K562 (cell line): ENCODE measurements around the gene KBTBD6. TPM values are rescaled to one million over a fixed set of nuclear protein-coding genes. Genes with fewer than 3 reads are reported as not detected.

Experiments
- ATAC-seq: fragments of 200-7000 bp; cut with Tn5 transposase; 3 replicates; pipeline ENCODE4 v1.9.1; 2020; ENCODE audit warnings: moderate library complexity
- BruUV-seq: library from RNA; stranded (reverse); fragments of 400-500 nt; replicated peaks from 2 replicates; lab custom pipeline; 2021; lab: Mats Ljungman, UMichigan
- CTCF ChIA-PET: fragments of 300-600 bp; formaldehyde crosslinking; extraction: SDS; loops from one replicate; lab custom pipeline; 2021; ENCODE audit warnings: low intra/inter-chr PET ratio; lab: Yijun Ruan, JAX
- POLR2A ChIA-PET: fragments of 300-600, 350-650 bp; sonication (Branson Sonifier 250); formaldehyde crosslinking; extraction: SDS; loops from one replicate; lab custom pipeline; 2021; ENCODE audit warnings: antibody characterized with exemption, inconsistent platforms; lab: Yijun Ruan, JAX
- DNase-seq, 4 experiments: peaks; one replicate each; pipeline versions ENCODE4 v3.0.0 to v3.0.0-alpha.2; 2011 to 2018; ENCODE audit warnings: low spot score in 3 of 4, mixed read lengths in 3 of 4; ENCODE audit errors: extremely low read depth in 1 of 4
- FAIRE-seq: peaks from 2 replicates; lab custom pipeline; 2011; peaks lifted over from hg19 to GRCh38; lab: Jason Lieb, UNC
- H2AFZ ChIP-seq: 2 replicates; pipeline ENCODE4 v1.6.0; 2011; ENCODE audit warnings: low read depth, low read length, control low read depth, inconsistent platforms
- H3K27ac ChIP-seq: fragments of 200-600 bp; 3 replicates; pipeline ENCODE4 v1.8.0; 2011; ENCODE audit warnings: low read depth, mild to moderate bottlenecking, control low read depth, inconsistent platforms, low read length, moderate library complexity, mixed read lengths; ENCODE audit errors: extremely low read depth
- H3K27me3 ChIP-seq, 2 experiments: fragments of 300-600 bp in 1 of 2; 2 replicates in 1 of 2; 3 replicates in 1 of 2; pipeline versions ENCODE4 v1.6.0 to v1.8.0; 2011; ENCODE audit warnings: inconsistent platforms in 2 of 2, low read length in 2 of 2, mild to moderate bottlenecking in 1 of 2, mixed read lengths in 1 of 2, moderate library complexity in 1 of 2; ENCODE audit not compliant: control insufficient read depth in 2 of 2, insufficient read depth in 2 of 2
- H3K36me3 ChIP-seq: fragments of 300-600 bp; 3 replicates; pipeline ENCODE4 v1.8.0; 2011; ENCODE audit warnings: mild to moderate bottlenecking, low read length, inconsistent platforms; ENCODE audit not compliant: control insufficient read depth, insufficient read depth
- H3K4me1 ChIP-seq, 2 experiments: fragments of 200-600 bp in 1 of 2; replicated peaks in 1 of 2; 2 replicates in 1 of 2; 3 replicates in 1 of 2; pipeline versions ENCODE4 v1.5.1 to v1.8.0; 2011; ENCODE audit warnings: inconsistent platforms in 2 of 2, low read length in 2 of 2, mild to moderate bottlenecking in 1 of 2, mixed read lengths in 1 of 2, moderate library complexity in 1 of 2; ENCODE audit not compliant: control insufficient read depth in 2 of 2, insufficient read depth in 2 of 2
- H3K4me2 ChIP-seq: 2 replicates; pipeline ENCODE4 v1.6.1; 2011; ENCODE audit warnings: low read length, control low read depth, inconsistent platforms, mixed read lengths; ENCODE audit not compliant: insufficient read depth
- H3K4me3 ChIP-seq: fragments of 200-600 bp; sonication (generic), shearing (Covaris generic); 2 replicates; pipeline ENCODE4 v1.5.1; 2016; ENCODE audit warnings: control low read depth, inconsistent platforms
- H3K79me2 ChIP-seq: fragments of 200-600 bp; 3 replicates; pipeline ENCODE4 v1.8.0; 2011; ENCODE audit warnings: low read length, inconsistent platforms; ENCODE audit not compliant: control insufficient read depth, insufficient read depth
- H3K9ac ChIP-seq, 2 experiments: 2 replicates each; pipeline versions ENCODE4 v1.6.0 to v1.6.1; 2011; ENCODE audit warnings: low read depth in 2 of 2, low read length in 2 of 2, control low read depth in 1 of 2, inconsistent platforms in 1 of 2, mild to moderate bottlenecking in 1 of 2, mixed read lengths in 1 of 2; ENCODE audit not compliant: insufficient read depth in 1 of 2
- H3K9me1 ChIP-seq: one replicate; pipeline ENCODE4 v1.6.0; 2011; ENCODE audit warnings: inconsistent platforms, mild to moderate bottlenecking, low read length, moderate library complexity; ENCODE audit not compliant: control insufficient read depth, insufficient read depth
- H3K9me3 ChIP-seq: replicated peaks from 2 replicates; pipeline ENCODE4 v1.5.1; 2011; ENCODE audit warnings: low read depth, low read length, inconsistent platforms; ENCODE audit not compliant: control insufficient read depth, insufficient read depth
- H4K20me1 ChIP-seq: replicated peaks from 2 replicates; pipeline ENCODE4 v1.6.1; 2011; ENCODE audit warnings: low read length, inconsistent platforms, mixed read lengths; ENCODE audit not compliant: control insufficient read depth, insufficient read depth
- ASH1L ChIP-seq: fragments of 450-650 bp; IDR thresholded peaks from 2 replicates; pipeline ENCODE4 v1.6.1; 2018; ENCODE audit warnings: borderline replicate concordance, mild to moderate bottlenecking, low read depth; ENCODE audit not compliant: partially characterized antibody
- CBX8 ChIP-seq: fragments of 200-600 bp; sonication (generic); IDR thresholded peaks from 2 replicates; pipeline ENCODE4 v1.6.1; 2012; ENCODE audit warnings: borderline replicate concordance, mixed run types, low read depth, mild to moderate bottlenecking, moderate library complexity, mixed read lengths, low read length, control low read depth, inconsistent platforms; ENCODE audit not compliant: poor library complexity, severe bottlenecking; ENCODE audit errors: extremely low read depth
- CTBP1 ChIP-seq: fragments of 450-650 bp; IDR thresholded peaks from 2 replicates; pipeline ENCODE4 v1.6.1; 2016; ENCODE audit warnings: borderline replicate concordance
- DDX20 ChIP-seq: fragments of 450-650 bp; IDR thresholded peaks from 2 replicates; pipeline ENCODE4 v1.6.1; 2016; ENCODE audit warnings: missing genetic modification characterization, low read depth, mild to moderate bottlenecking, missing compliant biosample characterization, moderate library complexity
- DIDO1 ChIP-seq: fragments of 450-650 bp; IDR thresholded peaks from 2 replicates; pipeline ENCODE4 v1.6.1; 2016; ENCODE audit warnings: low read depth, missing biosample characterization, missing genetic modification characterization
- EP300 ChIP-seq: IDR thresholded peaks from 2 replicates; pipeline ENCODE4 v1.6.1; 2012; ENCODE audit warnings: low read length, improper control_type of control experiment
- FOXJ3 ChIP-seq: sonication (generic); formaldehyde crosslinking; IDR thresholded peaks from 2 replicates; pipeline ENCODE4 v1.4.0; 2020; ENCODE audit warnings: mild to moderate bottlenecking, missing genetic modification reagents
- FOXP1 ChIP-seq: sonication (generic); formaldehyde crosslinking; IDR thresholded peaks from 2 replicates; pipeline ENCODE4 v1.8.0; 2022; ENCODE audit warnings: mild to moderate bottlenecking, missing genetic modification reagents
- HCFC1 ChIP-seq: IDR thresholded peaks from 2 replicates; pipeline ENCODE4 v1.6.1; 2012; ENCODE audit warnings: low read depth, low read length, improper control_type of control experiment
- HES1 ChIP-seq: fragments of 450-650 bp; IDR thresholded peaks from 2 replicates; pipeline ENCODE4 v1.6.1; 2016; ENCODE audit warnings: low read depth, mild to moderate bottlenecking, moderate library complexity
- HNRNPLL ChIP-seq: fragments of 200-400 bp; formaldehyde crosslinking; IDR thresholded peaks from 2 replicates; pipeline ENCODE4 v1.6.1; 2017; ENCODE audit warnings: low read length, low read depth, mild to moderate bottlenecking; ENCODE audit not compliant: poor library complexity, severe bottlenecking
- HOXB6 ChIP-seq: fragments of 250-450 bp; sonication (Bioruptor Pico); IDR thresholded peaks from 2 replicates; pipeline ENCODE4 v1.5.1; 2022; ENCODE audit warnings: mild to moderate bottlenecking, borderline replicate concordance
- NCOR1 ChIP-seq: fragments of 450-650 bp; IDR thresholded peaks from 2 replicates; pipeline ENCODE4 v1.6.1; 2016; ENCODE audit warnings: mild to moderate bottlenecking, moderate library complexity
- NEUROD1 ChIP-seq: fragments of 150-350 bp; IDR thresholded peaks from 2 replicates; pipeline ENCODE4 v1.6.1; 2014; ENCODE audit warnings: borderline replicate concordance, low read length, low read depth; ENCODE audit not compliant: partially characterized antibody
- SIX5 ChIP-seq, 2 experiments: IDR thresholded peaks; 2 replicates each; pipeline ENCODE4 v1.6.1; 2011; ENCODE audit warnings: low read length in 2 of 2, borderline replicate concordance in 1 of 2, low read depth in 1 of 2, mild to moderate bottlenecking in 1 of 2, moderate library complexity in 1 of 2; ENCODE audit not compliant: insufficient read depth in 1 of 2
- STAG1 ChIP-seq: sonication (generic); formaldehyde crosslinking; IDR thresholded peaks from 2 replicates; pipeline ENCODE4 v1.5.0; 2020; ENCODE audit warnings: missing genetic modification reagents, borderline replicate concordance
- ZBTB26 ChIP-seq: fragments of 450-650 bp; formaldehyde crosslinking; IDR thresholded peaks from 2 replicates; pipeline ENCODE4 v1.4.0; 2022; ENCODE audit warnings: missing genetic modification characterization
- ZNF124 ChIP-seq: sonication (generic); formaldehyde crosslinking; IDR thresholded peaks from 2 replicates; pipeline ENCODE4 v1.8.1; 2022; ENCODE audit warnings: missing genetic modification reagents
- ZNF133 ChIP-seq: fragments of 250-450 bp; sonication (Bioruptor Pico); IDR thresholded peaks from 2 replicates; pipeline ENCODE4 v1.4.0; 2020; ENCODE audit warnings: mild to moderate bottlenecking
- ZNF175 ChIP-seq: fragments of 200-800 bp; sonication (Bioruptor generic); IDR thresholded peaks from 2 replicates; pipeline ENCODE4 v1.6.1; 2016; ENCODE audit warnings: low read depth, mild to moderate bottlenecking, missing genetic modification characterization, missing compliant biosample characterization
- ZNF282 ChIP-seq: sonication (generic); formaldehyde crosslinking; IDR thresholded peaks from 2 replicates; pipeline ENCODE4 v1.8.1; 2023; ENCODE audit warnings: missing genetic modification reagents
- ZNF384 ChIP-seq: IDR thresholded peaks from 2 replicates; pipeline ENCODE4 v1.6.1; 2012; ENCODE audit warnings: low read depth, low read length, improper control_type of control experiment
- in situ Hi-C: fragments of 300-500 bp; cut with MboI; formaldehyde crosslinking; loops from 4 replicates; pipeline ENCODE4 v1.15.0; 2018; ENCODE audit warnings: inconsistent platforms, mixed read lengths
- intact Hi-C: fragments of 100-400 bp; cut with micrococcal nuclease; formaldehyde crosslinking; loops from 2 replicates; pipeline ENCODE4 v1.14.2; 2022
- polyA plus RNA-seq, 8 experiments: library from polyadenylated mRNA; depleted of rRNA in 4 of 8; stranded (reverse) in 5 of 8; unstranded in 3 of 8; fragments of >200 nt; fragmentation: Nextera tagmentation in 2 of 8; fragmentation: Illumina TruSeq in 1 of 8; extraction: Ambion mirVana in 2 of 8; extraction: Trizol in 1 of 8; gene quantifications; 2 replicates each; pipeline versions ENCODE4 v1.2.1 to v1.2.3, GENCODE V29; 2011 to 2014; ENCODE audit warnings: inconsistent platforms in 1 of 8, missing spikeins in 1 of 8
- total RNA-seq, 7 experiments: library from RNA; depleted of rRNA in 6 of 7; stranded (reverse); fragments of >200 nt in 6 of 7; fragmentation: Illumina TruSeq in 2 of 7; extraction: Trizol in 2 of 7; gene quantifications; 2 replicates each; pipeline versions ENCODE4 v1.2.1 to v1.2.3, GENCODE V29; 2011 to 2021; ENCODE audit warnings: low replicate concordance in 1 of 7

KBTBD6 gene
- total and polyA plus RNA-seq, 9 of the 15 experiments (the other 6 are each of a cell fraction or from before 2014, with no cell fraction given), result 1.9 to 4.9 (median 3.2) TPM

DNA sequence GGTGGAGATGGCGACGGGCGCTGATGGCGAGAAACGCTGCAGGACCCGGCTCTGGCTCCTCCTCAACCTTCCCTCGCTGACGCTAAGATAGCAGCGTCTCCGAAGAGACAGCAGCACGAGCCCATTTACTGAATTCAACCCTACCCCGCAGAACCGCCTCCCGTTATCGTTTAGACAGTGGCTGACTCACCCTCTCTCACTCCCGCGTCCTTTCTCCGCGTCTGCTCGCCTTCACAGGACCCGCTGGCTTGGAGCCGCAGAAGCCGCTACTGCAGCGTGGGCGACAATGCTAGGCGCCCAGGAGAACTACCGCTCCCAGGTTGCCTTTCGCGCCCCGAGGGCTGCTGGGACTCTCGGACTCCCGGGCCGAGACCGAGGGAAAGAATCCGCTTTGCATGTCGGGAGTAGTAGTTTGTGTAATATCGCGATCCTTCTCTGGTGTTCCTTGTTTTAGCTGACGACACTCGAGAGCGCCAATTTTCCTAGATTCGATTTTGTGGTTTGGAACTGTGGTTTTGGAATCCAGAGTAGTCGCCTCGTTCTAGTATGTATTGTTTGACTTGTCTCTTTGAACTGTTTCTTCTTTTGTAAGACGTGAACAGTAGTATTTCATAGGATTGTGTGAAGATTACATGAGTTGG lies at the start of gene KBTBD6 (continued):
- TF ChIP-seq ZNF175 (CRISPR knock-in tag) (peak; percentile 62; the same call in 1 of the 2 replicates), NEUROD1 (no peak), ASH1L (peak; percentile 29), HCFC1 (peak; percentile 100), EP300 (0 out of 2 replicates have a peak, but pooled peaks have one; percentile 15), HNRNPLL (peak; percentile 59)

- Histone ChIP-seq H3K27ac (no peak overlapping the region), H3K9ac (no peak overlapping the region), H3K4me1 (peaks cover 0 to 4% of the 10 kb centered on the region in 2 experiments; a peak in 1 of 5 replicates), H3K9me1 (no peaks in the 10 kb centered on the region), H3K4me3 (no peak overlapping the region), H3K79me2 (no peaks in the 10 kb centered on the region), H3K36me3 (no peaks in the 10 kb centered on the region), H3K9me3 (no peaks in the 10 kb centered on the region), H4K20me1 (no peaks in the 10 kb centered on the region), H2AFZ (no peak overlapping the region), H3K4me2 (no peak overlapping the region), H3K27me3 (no peaks in the 10 kb centered on the region)
- ChIA-PET CTCF (no interaction called here), POLR2A (no interaction called here)
- DNase-seq (no peak), ATAC-seq (no peak), FAIRE-seq (no peak)
- intact Hi-C loops, result no loop called here
- BruUV-seq, result no TSS peak
- in situ Hi-C loops, result no loop called here
- no peak for TF ChIP-seq DDX20 (tag)
- no peak for TF ChIP-seq CTBP1
- TF ChIP-seq ZNF384, result no peak
- no peak for TF ChIP-seq SIX5 (IDR thresholded peaks at IDR 0.05; ENCODE audit: borderline replicate concordance in 1 of 2, insufficient read depth in 1 of 2, low read depth in 1 of 2, low read length in 2 of 2)
- no peak for TF ChIP-seq NCOR1
- no peak for TF ChIP-seq CBX8
- TF ChIP-seq FOXJ3 (CRISPR knock-in tag), result no peak
- TF ChIP-seq HES1, result no peak
- no peak for TF ChIP-seq FOXP1 (CRISPR knock-in tag)
- TF ChIP-seq DIDO1, result no peak
- TF ChIP-seq ZNF124, result no peak
- TF ChIP-seq ZBTB26 (CRISPR knock-in tag), result no peak
- no peak for TF ChIP-seq HOXB6 (CRISPR knock-in tag)
- no peak for TF ChIP-seq ZNF282 (CRISPR knock-in tag)
- TF ChIP-seq STAG1 (CRISPR knock-in tag), result no peak
- TF ChIP-seq ZNF133 (CRISPR knock-in tag), result no peak
These were observed 49.6 kb upstream of the KBTBD6 start for GRCh38 chr13:41182231-41182630.
